IMR-90 (cell line): ENCODE data around the gene SMOC1. TPM values are rescaled to one million over a fixed set of nuclear protein-coding genes. Genes with fewer than 3 reads are reported as not detected.

ENCODE experiments used
- ATAC-seq: fragments of 200-7000 bp; cut with Tn5 transposase; 2 replicates; pipeline ENCODE4 v1.9.1; 2020; ENCODE audit warnings: low read depth, mild to moderate bottlenecking, moderate library complexity
- BruUV-seq: library from RNA; stranded (reverse); fragments of 400-500 nt; replicated peaks from 2 replicates; lab custom pipeline; 2021; lab: Mats Ljungman, UMichigan
- CTCF ChIA-PET: fragments of 300-600 bp; formaldehyde crosslinking; extraction: SDS; loops from one replicate; lab custom pipeline; 2021; ENCODE audit warnings: antibody characterized with exemption; lab: Yijun Ruan, JAX
- POLR2A ChIA-PET: fragments of 300-600 bp; sonication (Branson Sonifier 250); formaldehyde crosslinking; loops from one replicate; lab custom pipeline; 2022; ENCODE audit warnings: antibody characterized with exemption; ENCODE audit not compliant: unreplicated experiment; lab: Charles Lee
- DNase-seq: peaks from one replicate; pipeline ENCODE4 v3.0.0; 2013
- H2AFZ ChIP-seq: replicated peaks from 2 replicates; pipeline ENCODE3; 2013; ENCODE audit warnings: low read length, mild to moderate bottlenecking; ENCODE audit not compliant: poor library complexity
- H2AK5ac ChIP-seq: 2 replicates; pipeline ENCODE4 v1.6.1; 2013; ENCODE audit warnings: low read depth, low read length, inconsistent platforms
- H2AK9ac ChIP-seq: replicated peaks from 2 replicates; pipeline ENCODE3; 2013; ENCODE audit warnings: mild to moderate bottlenecking, low read depth, low read length, moderate library complexity; ENCODE audit not compliant: poor library complexity
- H2BK120ac ChIP-seq: 2 replicates; pipeline ENCODE4 v1.6.1; 2013; ENCODE audit warnings: low read depth, low read length, inconsistent platforms
- H2BK15ac ChIP-seq: 3 replicates; pipeline ENCODE4 v1.6.1; 2013; ENCODE audit warnings: low read depth, low read length, inconsistent platforms
- H2BK20ac ChIP-seq: 2 replicates; pipeline ENCODE4 v1.6.1; 2013; ENCODE audit warnings: low read depth, mild to moderate bottlenecking, inconsistent platforms, low read length, moderate library complexity
- H2BK5ac ChIP-seq: 2 replicates; pipeline ENCODE4 v1.6.1; 2013; ENCODE audit warnings: mild to moderate bottlenecking, low read depth, low read length, inconsistent platforms; ENCODE audit not compliant: poor library complexity, severe bottlenecking
- H3K14ac ChIP-seq: replicated peaks from 2 replicates; pipeline ENCODE4 v1.6.1; 2013; ENCODE audit warnings: low read depth, low read length, inconsistent platforms
- H3K18ac ChIP-seq: 2 replicates; pipeline ENCODE4 v1.6.1; 2013; ENCODE audit warnings: low read depth, low read length, control low read depth
- H3K23ac ChIP-seq: 2 replicates; pipeline ENCODE4 v1.6.1; 2013; ENCODE audit warnings: low read depth, low read length, inconsistent platforms
- H3K27ac ChIP-seq: 2 replicates; pipeline ENCODE4 v1.5.1; 2013; ENCODE audit warnings: mild to moderate bottlenecking, control low read depth, low read length; ENCODE audit not compliant: insufficient read depth
- H3K27me3 ChIP-seq: 2 replicates; pipeline ENCODE4 v1.6.1; 2013; ENCODE audit warnings: low read length; ENCODE audit not compliant: control insufficient read depth, insufficient read depth
- H3K36me3 ChIP-seq: 2 replicates; pipeline ENCODE4 v1.6.1; 2013; ENCODE audit warnings: low read length, mixed read lengths; ENCODE audit not compliant: control insufficient read depth, insufficient read depth
- H3K4ac ChIP-seq: 2 replicates; pipeline ENCODE4 v1.6.1; 2013; ENCODE audit warnings: low read depth, low read length, inconsistent platforms
- H3K4me1 ChIP-seq: 2 replicates; pipeline ENCODE4 v1.6.1; 2013; ENCODE audit warnings: low read length, mixed read lengths; ENCODE audit not compliant: control insufficient read depth, insufficient read depth
- H3K4me2 ChIP-seq: 2 replicates; pipeline ENCODE4 v1.6.1; 2013; ENCODE audit warnings: low read depth, mild to moderate bottlenecking, control low read depth, low read length, moderate library complexity
- H3K4me3 ChIP-seq: 2 replicates; pipeline ENCODE4 v1.5.1; 2013; ENCODE audit warnings: low read depth, mild to moderate bottlenecking, control low read depth, low read length, moderate library complexity; ENCODE audit not compliant: insufficient read depth
- H3K56ac ChIP-seq: 2 replicates; pipeline ENCODE4 v1.6.1; 2013; ENCODE audit warnings: low read length, inconsistent platforms; ENCODE audit not compliant: insufficient read depth; ENCODE audit errors: extremely low read depth
- H3K79me1 ChIP-seq, 2 experiments: 2 replicates each; pipeline ENCODE4 v1.6.1; 2013; ENCODE audit warnings: low read length in 2 of 2, inconsistent platforms in 1 of 2, low read depth in 1 of 2
- H3K9ac ChIP-seq: 2 replicates; pipeline ENCODE4 v1.6.1; 2013; ENCODE audit warnings: low read depth, low read length, control low read depth
- H3K9me1 ChIP-seq: 2 replicates; pipeline ENCODE4 v1.6.1; 2013; ENCODE audit warnings: low read length, inconsistent platforms; ENCODE audit not compliant: insufficient read depth
- H3K9me3 ChIP-seq: 2 replicates; pipeline ENCODE4 v1.6.1; 2013; ENCODE audit warnings: low read length; ENCODE audit not compliant: control insufficient read depth, insufficient read depth
- H4K20me1 ChIP-seq: 2 replicates; pipeline ENCODE4 v1.6.1; 2013; ENCODE audit warnings: low read length, inconsistent platforms; ENCODE audit not compliant: insufficient read depth
- H4K5ac ChIP-seq: 2 replicates; pipeline ENCODE4 v1.6.1; 2013; ENCODE audit warnings: mild to moderate bottlenecking, low read depth, low read length, control low read depth
- H4K8ac ChIP-seq, 2 experiments: 2 replicates each; pipeline ENCODE4 v1.6.1; 2013; ENCODE audit warnings: low read depth in 2 of 2, low read length in 2 of 2, control low read depth in 1 of 2, inconsistent platforms in 1 of 2
- H4K91ac ChIP-seq: 2 replicates; pipeline ENCODE4 v1.6.1; 2013; ENCODE audit warnings: low read depth, low read length, inconsistent platforms; ENCODE audit not compliant: insufficient read depth
- CEBPB ChIP-seq: IDR thresholded peaks from 2 replicates; pipeline ENCODE4 v1.6.1; 2012; ENCODE audit warnings: low read depth, low read length, improper control_type of control experiment
- RCOR1 ChIP-seq: IDR thresholded peaks from 2 replicates; pipeline ENCODE4 v1.6.1; 2012; ENCODE audit warnings: mild to moderate bottlenecking, low read length, improper control_type of control experiment; ENCODE audit not compliant: insufficient replicate concordance
- WGBS, 2 experiments: methylation state at CpG; one replicate each; pipeline versions ENCODE4 v1.1.5 to v1.1.7; 2013; ENCODE audit warnings: missing lambda C conversion rate in 2 of 2; ENCODE audit not compliant: insufficient read length in 1 of 2; ENCODE audit errors: extremely low coverage in 2 of 2; 5-methylcytosine and 5-hydroxymethylcytosine counted together
- dilution Hi-C: fragments of 300-500 bp; cut with HindIII; formaldehyde crosslinking; loops from one replicate; pipeline ENCODE4 v1.14.3; 2018; ENCODE audit warnings: low sequenced_read_pairs; ENCODE audit not compliant: unreplicated experiment
- in situ Hi-C: fragments of 300-500 bp; cut with MboI; formaldehyde crosslinking; loops from 3 replicates; pipeline ENCODE4 v1.14.3; 2019; ENCODE audit warnings: low sequenced_read_pairs, inconsistent platforms, mixed read lengths
- intact Hi-C: fragments of 100-400 bp; cut with micrococcal nuclease; formaldehyde crosslinking; loops from 2 replicates; pipeline ENCODE4 v1.10.0; 2022
- polyA plus RNA-seq, 3 experiments: library from polyadenylated mRNA; depleted of rRNA; stranded (reverse); fragments of >200 nt; gene quantifications; 2 replicates each; pipeline ENCODE4 v1.2.3, GENCODE V29; 2012; ENCODE audit warnings: low replicate concordance in 1 of 3
- total RNA-seq: library from RNA; depleted of rRNA; stranded (reverse); fragments of >200 nt; gene quantifications from 2 replicates; pipeline ENCODE4 v1.2.3, GENCODE V29; 2012
- TF ChIP-seq, protein P1 (sequence below): fragments of 150-350 bp; IDR thresholded peaks from 2 replicates; pipeline ENCODE4 v1.6.1; 2017; ENCODE audit warnings: mild to moderate bottlenecking, antibody characterized with exemption, low read length, low read depth

The SMOC1 gene
- total and polyA plus RNA-seq, 2 of the 4 experiments (the other 2 are of a cell fraction): 0.90 to 4.1 TPM

DNA sequence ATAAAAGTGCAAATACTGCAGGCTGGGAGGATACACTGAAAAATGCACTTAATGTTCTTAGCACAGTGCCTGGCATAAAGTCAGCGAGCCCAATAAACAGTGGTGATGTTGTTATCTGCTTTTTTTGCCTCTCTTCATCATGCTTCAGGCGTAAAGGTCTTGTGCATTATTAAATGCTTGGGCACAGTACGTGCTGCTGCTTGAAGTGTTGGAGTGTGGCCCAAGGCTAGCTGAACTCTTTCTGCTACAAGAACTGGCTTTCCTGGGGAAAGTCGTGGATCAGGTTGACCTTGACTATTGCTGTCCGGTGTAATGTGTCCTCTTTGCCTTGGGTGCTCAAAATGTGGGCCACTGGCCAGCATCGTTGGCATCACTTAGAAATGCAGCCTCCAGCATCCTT, 43.0 kb downstream of the SMOC1 start:
- CTCF ChIA-PET: no interaction called here
- Histone ChIP-seq H2BK5ac (no peak overlapping the region), H3K18ac (no peak overlapping the region), H3K4me3 (no peak overlapping the region), H2BK20ac (no peak overlapping the region), H3K4me1 (peaks cover 10% of the 10 kb centered on the region), H2BK15ac (no peak overlapping the region), H3K27me3 (no peaks in the 10 kb centered on the region), H3K27ac (no peak overlapping the region), H3K9me1 (peaks cover 4% of the 10 kb centered on the region; the same call in 1 of the 2 replicates), H3K14ac (no peak overlapping the region), H3K56ac (no peak overlapping the region), H3K79me1 (peaks cover 0 to 4% of the 10 kb centered on the region in 2 experiments; a peak in 1 of 4 replicates), H4K5ac (no peak overlapping the region), H3K9ac (no peak overlapping the region), H3K4ac (no peak overlapping the region), H2AFZ (no peak overlapping the region), H3K9me3 (no peaks in the 10 kb centered on the region), H3K4me2 (no peak overlapping the region), H4K20me1 (peaks cover 4% of the 10 kb centered on the region; the same call in 1 of the 2 replicates), H3K36me3 (no peaks in the 10 kb centered on the region; the same call in 1 of the 2 replicates), H3K23ac (no peak overlapping the region), H2AK9ac (no peak overlapping the region), H4K91ac (no peak overlapping the region), H2BK120ac (no peak overlapping the region), H4K8ac (peak overlapping the region in 1 of 2 experiments; percentile 11; a peak in 1 of 4 replicates), H2AK5ac (no peak overlapping the region)
- dilution Hi-C loops (no loop called here), in situ Hi-C loops (no loop called here), intact Hi-C loops (no loop called here)
- TF ChIP-seq, protein P1, sequence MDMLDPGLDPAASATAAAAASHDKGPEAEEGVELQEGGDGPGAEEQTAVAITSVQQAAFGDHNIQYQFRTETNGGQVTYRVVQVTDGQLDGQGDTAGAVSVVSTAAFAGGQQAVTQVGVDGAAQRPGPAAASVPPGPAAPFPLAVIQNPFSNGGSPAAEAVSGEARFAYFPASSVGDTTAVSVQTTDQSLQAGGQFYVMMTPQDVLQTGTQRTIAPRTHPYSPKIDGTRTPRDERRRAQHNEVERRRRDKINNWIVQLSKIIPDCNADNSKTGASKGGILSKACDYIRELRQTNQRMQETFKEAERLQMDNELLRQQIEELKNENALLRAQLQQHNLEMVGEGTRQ: no peak
- TF ChIP-seq CEBPB (no peak), RCOR1 (no peak)
- WGBS, 2 experiments: 90% methylated on average over 2 of the region's 6 CpGs; no CpG with 5 or more reads in 1 of the 2 experiments
- no peak for DNase-seq
- no TSS peak for BruUV-seq
- no peak for ATAC-seq
- POLR2A ChIA-PET: no interaction called here
